ENCODE measurements around the gene CMYA5.

The CMYA5 gene

DNA sequence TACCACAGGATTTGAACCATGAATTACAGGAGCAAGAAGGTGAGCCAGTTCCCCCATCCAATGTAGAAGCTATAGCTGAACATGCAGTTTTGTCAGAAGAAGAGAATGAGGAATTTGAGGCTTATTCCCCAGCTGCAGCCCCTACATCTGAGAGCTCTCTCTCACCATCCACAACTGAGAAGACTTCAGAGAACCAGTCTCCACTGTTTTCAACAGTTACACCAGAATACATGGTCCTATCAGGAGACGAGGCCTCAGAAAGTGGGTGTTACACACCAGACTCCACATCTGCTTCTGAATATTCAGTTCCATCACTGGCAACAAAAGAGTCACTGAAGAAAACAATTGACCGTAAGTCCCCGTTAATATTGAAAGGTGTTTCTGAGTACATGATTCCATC lies 40.9 kb downstream of the CMYA5 start:
- no peak overlapping the region for H3K4me3 ChIP-seq (ENCODE audit: low read length)
- H3K4me1 ChIP-seq (ENCODE audit: control insufficient read depth, insufficient read depth, low read length) = no peaks in the 10 kb centered on the region
- H3K27me3 ChIP-seq (replicated peaks; ENCODE audit: control insufficient read depth, insufficient read depth, low read length) = peaks cover 11% of the 10 kb centered on the region
- peaks cover 19% of the 10 kb centered on the region for H3K36me3 ChIP-seq (ENCODE audit: control insufficient read depth, insufficient read depth, low read length, severe bottlenecking)
- no peaks in the 10 kb centered on the region for H3K9me3 ChIP-seq (ENCODE audit: control insufficient read depth, low read length)
- no peak overlapping the region for H3K9ac ChIP-seq (ENCODE audit: low read length)
- no peak for DNase-seq (ENCODE audit: low read depth)

DNA sequence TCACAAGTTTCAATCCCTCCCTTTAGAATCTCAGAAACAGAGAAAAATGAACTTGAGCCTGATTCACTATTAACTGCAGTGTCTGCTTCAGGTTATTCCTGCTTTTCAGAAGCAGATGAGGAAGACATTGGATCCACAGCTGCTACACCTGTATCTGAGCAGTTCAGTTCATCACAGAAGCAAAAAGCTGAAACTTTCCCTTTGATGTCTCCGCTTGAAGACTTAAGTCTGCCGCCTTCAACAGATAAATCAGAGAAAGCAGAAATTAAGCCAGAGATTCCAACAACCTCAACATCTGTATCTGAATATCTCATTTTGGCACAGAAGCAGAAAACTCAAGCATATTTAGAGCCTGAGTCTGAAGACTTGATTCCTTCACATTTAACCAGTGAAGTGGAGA lies 42.1 kb downstream of the CMYA5 start:
- Histone ChIP-seq H3K4me1 (ENCODE audit: control insufficient read depth, insufficient read depth, low read length) (no peaks in the 10 kb centered on the region), H3K9me3 (ENCODE audit: control insufficient read depth, low read length) (no peaks in the 10 kb centered on the region), H3K9ac (ENCODE audit: low read length) (no peak overlapping the region), H3K36me3 (ENCODE audit: control insufficient read depth, insufficient read depth, low read length, severe bottlenecking) (peaks cover 19% of the 10 kb centered on the region), H3K27me3 (replicated peaks; ENCODE audit: control insufficient read depth, insufficient read depth, low read length) (peaks cover 11% of the 10 kb centered on the region), H3K4me3 (ENCODE audit: low read length) (no peak overlapping the region)
- no peak for DNase-seq (ENCODE audit: low read depth)

DNA sequence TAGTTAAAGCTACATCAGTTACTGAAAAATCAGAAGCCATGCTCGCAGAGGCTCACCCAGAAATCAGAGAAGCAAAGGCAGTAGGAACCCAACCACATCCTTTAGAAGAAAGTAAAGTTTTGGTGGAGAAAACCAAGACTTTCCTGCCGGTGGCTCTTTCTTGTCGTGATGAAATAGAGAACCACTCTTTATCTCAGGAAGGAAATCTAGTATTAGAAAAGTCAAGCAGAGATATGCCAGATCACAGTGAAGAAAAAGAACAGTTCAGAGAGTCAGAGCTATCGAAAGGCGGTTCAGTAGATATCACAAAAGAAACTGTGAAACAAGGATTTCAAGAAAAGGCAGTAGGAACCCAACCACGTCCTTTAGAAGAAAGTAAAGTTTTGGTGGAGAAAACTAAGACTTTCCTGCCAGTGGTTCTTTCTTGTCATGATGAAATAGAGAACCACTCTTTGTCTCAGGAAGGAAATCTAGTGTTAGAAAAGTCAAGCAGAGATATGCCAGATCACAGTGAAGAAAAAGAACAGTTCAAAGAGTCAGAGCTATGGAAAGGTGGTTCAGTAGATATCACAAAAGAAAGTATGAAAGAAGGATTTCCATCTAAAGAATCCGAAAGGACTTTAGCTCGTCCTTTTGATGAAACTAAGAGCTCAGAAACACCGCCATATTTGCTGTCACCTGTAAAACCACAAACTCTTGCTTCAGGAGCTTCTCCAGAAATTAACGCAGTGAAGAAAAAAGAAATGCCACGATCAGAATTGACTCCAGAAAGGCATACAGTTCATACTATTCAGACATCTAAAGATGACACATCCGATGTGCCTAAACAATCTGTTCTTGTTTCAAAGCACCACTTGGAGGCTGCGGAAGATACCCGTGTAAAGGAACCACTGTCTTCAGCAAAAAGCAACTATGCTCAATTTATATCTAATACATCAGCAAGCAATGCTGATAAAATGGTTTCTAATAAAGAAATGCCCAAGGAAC lies 47.2 kb downstream of the CMYA5 start:
- peaks cover under 1% of the 10 kb centered on the region for H3K27me3 ChIP-seq (replicated peaks; ENCODE audit: control insufficient read depth, insufficient read depth, low read length)
- no peaks in the 10 kb centered on the region for H3K9me3 ChIP-seq (ENCODE audit: control insufficient read depth, low read length)
- no peak for DNase-seq (ENCODE audit: low read depth)
- H3K4me1 ChIP-seq (ENCODE audit: control insufficient read depth, insufficient read depth, low read length) = no peaks in the 10 kb centered on the region
- no peaks in the 10 kb centered on the region for H3K36me3 ChIP-seq (ENCODE audit: control insufficient read depth, insufficient read depth, low read length, severe bottlenecking)
- no peak overlapping the region for H3K4me3 ChIP-seq (ENCODE audit: low read length)
- H3K9ac ChIP-seq (ENCODE audit: low read length) = no peak overlapping the region

DNA sequence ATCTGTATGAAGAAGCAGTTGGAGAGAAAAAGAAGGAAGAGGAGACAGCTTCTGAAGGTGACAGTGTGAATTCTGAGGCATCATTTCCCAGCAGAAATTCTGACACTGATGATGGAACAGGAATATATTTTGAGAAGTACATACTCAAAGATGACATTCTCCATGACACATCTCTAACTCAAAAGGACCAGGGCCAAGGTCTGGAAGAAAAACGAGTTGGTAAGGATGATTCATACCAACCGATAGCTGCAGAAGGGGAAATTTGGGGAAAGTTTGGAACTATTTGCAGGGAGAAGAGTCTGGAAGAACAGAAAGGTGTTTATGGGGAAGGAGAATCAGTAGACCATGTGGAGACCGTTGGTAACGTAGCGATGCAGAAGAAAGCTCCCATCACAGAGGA lies 48.7 kb downstream of the CMYA5 start:
- DNase-seq (ENCODE audit: low read depth) = no peak
- Histone ChIP-seq H3K4me1 (ENCODE audit: control insufficient read depth, insufficient read depth, low read length) (no peaks in the 10 kb centered on the region), H3K9me3 (ENCODE audit: control insufficient read depth, low read length) (no peaks in the 10 kb centered on the region), H3K4me3 (ENCODE audit: low read length) (no peak overlapping the region), H3K9ac (ENCODE audit: low read length) (no peak overlapping the region), H3K36me3 (ENCODE audit: control insufficient read depth, insufficient read depth, low read length, severe bottlenecking) (no peaks in the 10 kb centered on the region), H3K27me3 (replicated peaks; ENCODE audit: control insufficient read depth, insufficient read depth, low read length) (no peaks in the 10 kb centered on the region)

DNA sequence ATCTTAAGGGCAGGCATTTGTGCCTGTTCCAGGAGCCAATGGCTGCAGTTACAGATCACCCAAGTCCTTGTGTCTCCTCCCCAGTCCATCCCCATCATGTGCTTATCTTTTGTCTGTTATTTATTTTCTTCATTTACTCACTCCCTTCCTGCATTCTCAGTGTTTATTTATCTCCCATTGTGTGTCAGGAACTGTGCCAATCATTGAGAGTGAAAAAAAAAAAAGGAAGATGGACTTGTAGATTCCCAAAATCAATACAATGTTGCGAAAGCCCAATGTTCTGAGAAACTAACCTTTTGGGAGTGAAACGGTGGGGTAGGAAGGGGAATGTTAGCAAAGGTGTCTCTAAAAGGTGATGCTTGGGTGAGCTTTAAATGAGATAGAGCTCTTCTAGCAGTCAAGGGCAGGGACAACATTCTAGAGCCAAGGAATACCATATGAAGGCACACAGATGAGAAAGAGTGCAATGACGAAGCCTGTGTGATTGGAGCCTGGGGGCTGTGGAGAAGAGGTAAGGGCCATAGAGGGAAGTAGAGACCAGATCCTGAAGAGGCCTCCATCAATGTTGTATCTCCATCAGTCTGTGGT lies 53.0 kb downstream of the CMYA5 start:
- no peak overlapping the region for H3K9ac ChIP-seq (ENCODE audit: low read length)
- H3K27me3 ChIP-seq (replicated peaks; ENCODE audit: control insufficient read depth, insufficient read depth, low read length) = no peaks in the 10 kb centered on the region
- H3K9me3 ChIP-seq (ENCODE audit: control insufficient read depth, low read length) = no peaks in the 10 kb centered on the region
- peaks cover 5% of the 10 kb centered on the region for H3K36me3 ChIP-seq (ENCODE audit: control insufficient read depth, insufficient read depth, low read length, severe bottlenecking)
- H3K4me1 ChIP-seq (ENCODE audit: control insufficient read depth, insufficient read depth, low read length) = peaks cover 5% of the 10 kb centered on the region
- no peak for DNase-seq (ENCODE audit: low read depth)
- H3K4me3 ChIP-seq (ENCODE audit: low read length) = no peak overlapping the region

- Histone ChIP-seq H3K9me3 (ENCODE audit: control insufficient read depth, low read length) (no peaks in the 10 kb centered on the region), H3K27me3 (replicated peaks; ENCODE audit: control insufficient read depth, insufficient read depth, low read length) (no peaks in the 10 kb centered on the region), H3K4me3 (ENCODE audit: low read length) (no peak overlapping the region), H3K4me1 (ENCODE audit: control insufficient read depth, insufficient read depth, low read length) (peaks cover 5% of the 10 kb centered on the region), H3K36me3 (ENCODE audit: control insufficient read depth, insufficient read depth, low read length, severe bottlenecking) (peaks cover 5% of the 10 kb centered on the region), H3K9ac (ENCODE audit: low read length) (no peak overlapping the region)
- peak; percentile 58 for DNase-seq (ENCODE audit: low read depth)
Observed at GRCh38 chr5:79743846-79744605, 54.4 kb downstream of the CMYA5 start.

DNA sequence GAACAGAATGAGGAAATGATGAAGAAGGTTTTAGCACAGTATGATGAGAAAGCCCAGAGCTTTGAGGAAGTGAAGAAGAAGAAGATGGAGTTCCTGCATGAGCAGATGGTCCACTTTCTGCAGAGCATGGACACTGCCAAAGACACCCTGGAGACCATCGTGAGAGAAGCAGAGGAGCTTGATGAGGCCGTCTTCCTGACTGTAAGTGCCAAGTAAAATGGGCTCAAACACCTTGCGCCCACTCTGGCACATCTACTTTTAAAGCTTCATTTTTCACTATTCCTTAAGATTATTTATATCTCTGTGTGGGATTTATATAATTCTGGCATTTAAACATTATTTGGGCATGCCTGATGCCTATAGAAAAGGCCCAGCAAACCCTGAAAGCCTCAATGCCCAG lies 55.6 kb downstream of the CMYA5 start:
- no peak overlapping the region for H3K4me3 ChIP-seq (ENCODE audit: low read length)
- peaks cover 9% of the 10 kb centered on the region for H3K36me3 ChIP-seq (ENCODE audit: control insufficient read depth, insufficient read depth, low read length, severe bottlenecking)
- H3K27me3 ChIP-seq (replicated peaks; ENCODE audit: control insufficient read depth, insufficient read depth, low read length) = no peaks in the 10 kb centered on the region
- no peak overlapping the region for H3K9ac ChIP-seq (ENCODE audit: low read length)
- DNase-seq (ENCODE audit: low read depth) = no peak
- H3K9me3 ChIP-seq (ENCODE audit: control insufficient read depth, low read length) = no peaks in the 10 kb centered on the region
- H3K4me1 ChIP-seq (ENCODE audit: control insufficient read depth, insufficient read depth, low read length) = peaks cover 5% of the 10 kb centered on the region

GRCh38 chr5:79746642-79747569 lies 57.3 kb downstream of the CMYA5 start:
- Histone ChIP-seq H3K4me3 (ENCODE audit: low read length) (no peak overlapping the region), H3K9ac (ENCODE audit: low read length) (no peak overlapping the region), H3K4me1 (ENCODE audit: control insufficient read depth, insufficient read depth, low read length) (peaks cover 5% of the 10 kb centered on the region), H3K9me3 (ENCODE audit: control insufficient read depth, low read length) (no peaks in the 10 kb centered on the region), H3K36me3 (ENCODE audit: control insufficient read depth, insufficient read depth, low read length, severe bottlenecking) (peaks cover 10% of the 10 kb centered on the region), H3K27me3 (replicated peaks; ENCODE audit: control insufficient read depth, insufficient read depth, low read length) (no peaks in the 10 kb centered on the region)
- no peak for DNase-seq (ENCODE audit: low read depth)

DNA sequence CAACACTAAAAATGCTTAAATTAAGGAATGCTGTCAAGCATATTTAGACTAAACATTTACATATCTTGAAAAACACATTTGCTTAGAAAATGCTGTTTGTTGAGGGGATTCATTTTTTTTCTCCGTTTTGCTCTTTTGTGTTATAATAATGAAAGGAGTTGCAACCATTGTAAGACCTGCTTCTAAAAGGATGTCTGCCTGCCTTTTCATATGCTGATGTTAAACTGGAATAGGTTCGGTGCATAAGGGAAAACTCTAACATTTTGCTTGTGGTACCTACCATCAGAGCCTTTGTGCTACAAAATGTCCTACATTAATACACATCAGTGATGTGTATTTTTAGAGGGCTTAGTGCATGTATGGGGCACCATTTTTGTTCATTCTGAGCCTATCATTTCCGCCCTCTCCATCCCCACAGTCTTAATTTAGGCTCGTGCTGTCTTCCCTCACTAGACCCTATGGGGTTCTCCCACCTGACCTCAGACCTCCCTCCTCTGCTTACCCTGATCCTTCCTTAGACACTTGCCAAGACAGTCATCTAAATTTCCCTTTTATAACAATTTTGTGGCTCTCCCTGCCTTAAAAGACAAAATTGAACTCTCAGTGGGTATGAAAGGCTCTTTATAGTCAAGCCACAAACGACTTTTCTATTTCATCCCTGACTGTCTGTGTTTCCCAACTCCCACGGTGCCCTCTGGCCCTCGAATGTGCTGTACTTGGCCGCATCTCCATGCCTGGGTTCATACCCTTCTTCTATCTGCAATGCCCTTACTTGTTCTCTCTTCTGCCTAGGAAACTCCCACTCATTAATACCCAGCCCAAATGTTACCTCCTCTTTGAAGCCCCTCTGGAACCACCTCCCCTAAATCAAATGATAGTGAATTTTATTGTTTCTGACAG lies 61.2 kb downstream of the CMYA5 start:
- no peaks in the 10 kb centered on the region for H3K9me3 ChIP-seq (ENCODE audit: control insufficient read depth, low read length)
- DNase-seq (ENCODE audit: low read depth) = no peak
- H3K4me3 ChIP-seq (ENCODE audit: low read length) = no peak overlapping the region
- peaks cover 15% of the 10 kb centered on the region for H3K36me3 ChIP-seq (ENCODE audit: control insufficient read depth, insufficient read depth, low read length, severe bottlenecking)
- no peaks in the 10 kb centered on the region for H3K27me3 ChIP-seq (replicated peaks; ENCODE audit: control insufficient read depth, insufficient read depth, low read length)
- no peaks in the 10 kb centered on the region for H3K4me1 ChIP-seq (ENCODE audit: control insufficient read depth, insufficient read depth, low read length)
- H3K9ac ChIP-seq (ENCODE audit: low read length) = no peak overlapping the region

GRCh38 chr5:79753092-79753491 lies 63.5 kb downstream of the CMYA5 start:
- Histone ChIP-seq H3K4me3 (ENCODE audit: low read length) (no peak overlapping the region), H3K27me3 (replicated peaks; ENCODE audit: control insufficient read depth, insufficient read depth, low read length) (no peaks in the 10 kb centered on the region), H3K4me1 (ENCODE audit: control insufficient read depth, insufficient read depth, low read length) (no peaks in the 10 kb centered on the region), H3K36me3 (ENCODE audit: control insufficient read depth, insufficient read depth, low read length, severe bottlenecking) (peaks cover 16% of the 10 kb centered on the region), H3K9ac (ENCODE audit: low read length) (no peak overlapping the region), H3K9me3 (ENCODE audit: control insufficient read depth, low read length) (no peaks in the 10 kb centered on the region)
- no peak for DNase-seq (ENCODE audit: low read depth)

All from adipocyte (in vitro differentiated cells).